Activated CD4-positive, alpha-beta T cell treated with anti-CD3 and anti-CD28 coated beads, Interleukin-2, amount 50 U/mL, for 16 hours (primary cell): ENCODE results near the gene SELENOO.

ENCODE experiments used
- DNase-seq: peaks from one replicate; pipeline ENCODE4 v3.0.0-alpha.2; 2020

Gene SELENOO

GRCh38 chr22:50243685-50244419 is 43.0 kb downstream of the SELENOO start:
- DNase-seq: no peak

- peak; percentile 94 for DNase-seq
These were observed 43.8 kb downstream of the SELENOO start, which contains the start of gene TUBGCP6 for GRCh38 chr22:50244420-50245213. TSS of gene TUBGCP6 (minus strand) at chr22:50245023. CDS start at chr22:50244459, 564 bp downstream.

GRCh38 chr22:50245214-50246072 is 44.6 kb downstream of the SELENOO start:
- DNase-seq: no peak

DNA sequence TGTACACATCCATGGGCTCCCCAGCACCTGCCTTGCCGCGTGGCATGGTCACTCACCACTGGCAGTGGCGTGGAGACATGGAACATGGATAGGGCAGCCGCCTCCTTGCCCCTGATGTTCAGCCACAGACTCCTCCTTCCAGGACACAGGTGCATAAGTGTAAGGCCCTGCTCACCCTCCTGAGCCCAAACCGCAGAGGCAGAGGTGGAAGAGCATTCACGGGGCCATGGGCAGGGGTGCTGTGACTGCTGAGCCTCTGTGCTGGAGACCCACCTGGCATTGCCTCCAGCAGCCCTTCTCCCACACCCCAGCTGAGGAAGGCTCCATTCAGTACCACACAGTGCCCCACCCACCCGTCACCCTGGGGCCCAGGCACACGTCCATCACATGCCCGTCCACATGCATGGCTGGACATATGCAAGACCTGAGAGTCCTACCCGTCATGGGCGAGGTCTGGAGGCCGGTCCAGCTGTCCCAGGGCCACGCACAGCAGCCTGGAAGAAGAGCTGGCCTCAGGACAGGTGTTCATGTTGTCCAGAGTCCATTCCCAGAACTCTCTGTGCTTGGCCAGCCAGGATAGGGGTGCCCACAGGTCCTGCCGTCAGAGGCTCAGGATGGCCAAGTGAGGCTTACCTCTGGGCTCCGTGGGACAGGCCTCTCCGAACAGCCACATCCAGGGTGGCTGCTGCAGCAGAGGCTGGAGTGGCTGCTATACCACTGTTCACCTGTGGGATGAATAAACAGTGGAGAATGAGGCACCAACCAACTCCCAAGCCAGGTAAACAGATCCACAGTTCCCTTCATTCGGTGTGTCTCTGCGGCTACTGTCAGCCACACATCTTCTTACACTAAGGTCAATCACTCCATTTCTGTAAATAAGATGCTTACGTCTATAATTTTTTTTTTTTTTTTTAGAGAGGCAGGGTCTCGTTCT is 45.7 kb downstream of the SELENOO start:
- no peak for DNase-seq

- DNase-seq: peak; percentile 74
These were observed 46.9 kb downstream of the SELENOO start for GRCh38 chr22:50247748-50248147.

DNA sequence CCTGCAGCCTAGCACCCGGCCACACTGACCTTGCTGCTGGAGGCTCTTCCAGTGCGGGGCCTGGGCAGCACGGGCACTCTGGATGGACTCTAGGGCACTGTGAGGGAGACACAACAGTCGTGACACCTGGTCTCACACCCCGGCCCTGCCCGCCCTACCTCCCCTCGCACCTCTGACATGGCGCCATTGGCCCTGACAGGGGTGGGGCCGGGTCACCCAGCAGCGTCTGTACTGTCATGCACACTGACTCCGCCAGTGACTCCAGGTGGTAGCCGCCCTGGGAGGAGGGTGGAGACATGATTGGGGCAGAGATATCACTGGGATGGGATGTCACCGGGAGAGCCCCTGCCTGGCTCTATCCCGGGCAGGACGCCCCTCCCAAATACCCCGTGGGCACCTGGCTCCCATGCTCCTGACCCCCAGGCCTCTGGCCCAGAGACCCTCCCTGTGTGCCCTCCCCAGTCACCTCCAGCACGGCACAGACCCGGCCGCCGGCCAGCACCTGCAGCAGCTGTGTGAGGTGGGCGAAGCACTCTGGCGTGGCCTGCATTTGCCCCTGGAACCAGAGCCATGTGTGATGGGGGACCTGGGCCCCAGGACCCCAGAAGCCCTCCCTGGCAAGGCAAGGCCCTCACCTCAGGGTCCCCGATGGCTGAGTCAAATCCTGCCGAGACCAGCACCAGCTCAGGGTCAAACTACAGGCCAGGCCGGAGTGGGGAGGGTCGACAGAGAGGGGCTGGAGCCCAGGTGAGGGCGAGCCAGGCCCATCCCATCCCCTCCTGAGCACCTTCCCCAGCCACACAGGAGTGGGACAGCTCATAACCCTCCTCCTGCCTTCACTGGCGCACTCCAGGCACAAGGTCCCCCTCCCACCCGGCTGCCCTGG is 47.6 kb downstream of the SELENOO start:
- DNase-seq: no peak

GRCh38 chr22:50249341-50250248 is 48.8 kb downstream of the SELENOO start:
- no peak for DNase-seq

GRCh38 chr22:50250249-50250554 is 49.4 kb downstream of the SELENOO start:
- no peak for DNase-seq

DNA sequence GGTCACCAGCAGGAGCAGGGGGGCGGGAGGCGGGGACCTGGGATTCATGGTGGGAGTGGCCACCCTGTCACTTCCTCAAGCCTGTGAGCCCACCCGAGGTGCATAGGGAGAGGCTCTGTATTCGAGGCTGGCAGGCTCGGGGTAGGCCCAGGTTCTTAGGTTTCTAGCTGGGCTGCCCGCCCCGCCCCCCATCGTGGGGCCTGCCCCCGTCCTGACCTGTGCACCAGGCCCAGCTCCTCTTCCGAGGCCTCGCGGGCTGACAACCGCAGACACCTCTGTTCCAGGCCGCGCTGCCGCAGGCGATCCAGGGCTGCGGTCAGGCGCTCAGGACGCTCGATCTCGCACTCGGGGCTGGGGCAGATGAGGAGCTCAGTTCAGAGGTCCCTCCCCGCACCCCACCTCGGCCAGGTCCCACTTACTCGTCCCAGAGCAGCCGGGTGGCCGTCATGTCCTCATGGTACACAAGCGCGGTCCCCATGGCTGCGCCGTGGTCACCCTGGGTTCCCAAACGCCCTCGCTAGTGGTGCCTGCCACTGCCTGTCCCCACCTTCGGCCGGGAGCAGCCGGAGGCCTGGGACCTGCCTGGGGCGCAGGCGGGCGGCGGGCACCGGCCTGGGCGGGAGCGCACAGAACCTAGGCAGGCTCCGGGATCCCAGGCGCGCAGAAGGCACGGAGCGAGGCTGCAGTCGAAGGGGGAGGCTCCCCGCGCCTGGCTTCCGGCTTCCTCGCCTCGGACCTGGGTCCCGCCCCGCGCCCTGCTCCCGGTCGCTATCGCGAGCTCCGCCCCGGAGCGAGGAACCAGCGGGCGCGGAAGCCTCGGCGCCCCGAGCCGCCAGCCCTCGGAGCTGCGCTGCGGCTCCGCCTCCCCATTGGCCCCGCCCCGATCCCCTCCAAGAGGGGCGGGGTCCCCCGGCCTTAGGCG is 50.0 kb downstream of the SELENOO start, which contains the start of gene HDAC10:
HDAC10 (minus strand) TSS at position 711 of the 922 bp plus-strand sequence; CDS start at position 478, 233 bp downstream.
- peak; percentile 87 for DNase-seq

- no peak for DNase-seq
These were observed 50.8 kb downstream of the SELENOO start for GRCh38 chr22:50251477-50252081.

DNA sequence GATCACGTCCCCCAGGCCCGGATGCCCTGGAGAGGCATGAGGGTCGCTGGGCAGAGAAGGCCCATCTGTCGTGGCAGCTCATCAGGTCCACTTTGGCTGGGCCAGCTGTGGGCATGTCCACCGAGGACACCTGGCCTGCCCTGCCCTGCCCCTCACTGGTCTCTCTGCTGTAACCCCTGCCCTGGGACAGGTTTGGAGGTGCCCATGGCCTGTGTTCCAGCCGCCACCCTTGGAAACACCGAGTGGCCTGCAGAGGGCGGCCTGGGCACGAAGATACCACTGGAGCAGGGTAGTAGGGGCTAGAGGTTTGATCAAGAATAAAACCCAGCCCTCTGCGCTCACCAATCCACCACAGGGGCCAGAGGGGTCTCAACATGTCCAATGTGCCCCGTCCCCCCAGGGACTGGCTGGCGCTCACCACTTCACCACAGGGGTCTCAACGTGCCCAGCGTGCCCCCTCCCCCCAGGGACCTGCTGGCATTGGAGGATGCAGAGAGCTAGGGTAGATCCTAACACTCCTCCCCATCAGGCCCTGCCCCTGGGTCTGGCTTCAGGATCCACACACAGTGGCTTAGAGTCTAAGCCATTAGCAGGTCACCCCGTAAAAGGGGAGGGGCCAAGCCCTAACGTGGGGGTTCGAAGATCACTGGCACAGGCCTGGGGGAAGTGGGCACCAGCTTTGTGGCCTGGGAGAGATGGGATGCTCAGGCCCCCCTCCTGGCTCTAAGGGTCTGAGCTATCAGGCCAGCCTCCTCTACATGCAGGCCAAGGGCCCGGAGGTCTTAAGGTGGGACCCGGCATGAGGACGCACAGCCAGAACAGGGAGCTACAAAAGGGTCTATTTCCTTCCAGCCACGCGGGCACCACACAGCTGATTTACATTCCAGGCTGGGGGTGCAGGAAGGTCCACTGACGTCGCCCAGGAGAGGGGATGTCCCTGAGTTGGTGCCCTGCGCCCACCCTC is 51.6 kb downstream of the SELENOO start:
- peak; percentile 61 for DNase-seq

- no peak for DNase-seq
These were observed 52.5 kb downstream of the SELENOO start for GRCh38 chr22:50253046-50253915.

DNA sequence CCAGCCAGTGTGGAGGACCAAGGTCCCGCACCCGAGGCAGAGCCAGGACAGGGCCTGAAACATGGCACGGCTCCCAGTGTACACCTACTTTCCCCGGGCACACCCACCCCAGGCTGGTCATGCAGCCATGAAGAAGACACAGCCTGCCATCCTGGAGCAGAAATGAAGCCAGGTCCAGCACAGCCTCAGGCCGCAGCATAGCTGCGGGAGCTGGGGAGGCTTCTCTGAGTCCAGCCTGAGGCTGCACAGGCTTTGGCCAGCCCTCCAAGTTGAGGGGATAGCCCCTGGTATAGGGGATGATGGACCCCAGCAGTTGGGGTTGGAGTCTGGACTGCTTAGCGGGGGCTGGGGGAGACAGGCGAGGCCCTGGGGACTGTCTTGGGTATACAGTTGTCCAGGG is 53.1 kb downstream of the SELENOO start:
- DNase-seq: no peak

DNA sequence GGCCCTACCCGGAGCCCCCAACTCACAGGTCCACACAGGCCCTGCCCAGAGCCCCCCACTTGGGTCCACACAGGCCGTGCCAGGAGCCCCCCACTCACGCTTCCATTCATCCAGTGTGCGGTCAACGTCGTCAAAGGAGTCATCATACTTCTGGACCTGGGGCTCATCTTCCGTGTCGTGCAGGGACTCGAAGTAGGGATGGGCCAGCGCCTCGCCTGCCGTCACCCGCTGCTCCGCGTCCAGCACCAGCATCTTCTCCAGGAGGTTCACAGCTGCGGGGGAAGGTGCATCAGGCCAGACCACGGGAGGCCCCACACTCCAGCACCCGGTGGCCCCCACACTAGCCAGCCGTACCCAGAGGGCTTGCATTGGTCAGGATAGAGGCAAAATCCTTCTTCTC is 54.3 kb downstream of the SELENOO start:
- DNase-seq: no peak

- no peak for DNase-seq
These were observed 54.8 kb downstream of the SELENOO start for GRCh38 chr22:50255607-50256006.

- DNase-seq: no peak
These were observed 55.5 kb downstream of the SELENOO start for GRCh38 chr22:50256258-50256862.
